ENCODE measurements around the gene USP53.
"Not testable (repeated sequence)": the region's sequence is repeated elsewhere in the genome, so short reads cannot be mapped to it uniquely, and the experiment has no call there.

Gene USP53

GRCh38 chr4:119212234-119212963, at the start of gene USP53:
Gene USP53 (plus strand): TSS chr4:119212713. CDS start chr4:119239760, 27,047 bp downstream.
- Histone ChIP-seq H3K27me3 (ENCODE audit: control insufficient read depth, insufficient read depth, low read length) (no peaks in the 10 kb centered on the region), H3K4me3 (ENCODE audit: low read length) (peak within 1 kb of the TSS; percentile 68), H3K27ac (ENCODE audit: low read length) (no peak within 1 kb of the TSS), H3K9me3 (ENCODE audit: control insufficient read depth, insufficient read depth, low read length) (no peaks in the 10 kb centered on the region), H3K36me3 (ENCODE audit: control insufficient read depth, insufficient read depth, low read length) (no peaks in the 10 kb centered on the region), H3K4me1 (ENCODE audit: control insufficient read depth, insufficient read depth, low read length) (peaks cover 3% of the 10 kb centered on the region; the same call in 1 of the 2 replicates)
- WGBS (ENCODE audit: insufficient coverage, insufficient read length) = no CpG with 5 or more reads among the region's 55 CpGs
- DNase-seq (ENCODE audit: low read depth, low spot score) = peak; percentile 92

- H3K4me3 ChIP-seq (ENCODE audit: low read length) = no peak overlapping the region
- no peaks in the 10 kb centered on the region for H3K36me3 ChIP-seq (ENCODE audit: control insufficient read depth, insufficient read depth, low read length)
- H3K9me3 ChIP-seq (ENCODE audit: control insufficient read depth, insufficient read depth, low read length) = no peaks in the 10 kb centered on the region
- no peak for DNase-seq (ENCODE audit: low read depth, low spot score)
- no peaks in the 10 kb centered on the region for H3K4me1 ChIP-seq (ENCODE audit: control insufficient read depth, insufficient read depth, low read length)
- H3K27ac ChIP-seq (ENCODE audit: low read length) = no peak overlapping the region
- H3K27me3 ChIP-seq (ENCODE audit: control insufficient read depth, insufficient read depth, low read length) = no peaks in the 10 kb centered on the region
- no CpG with 5 or more reads among the region's 3 CpGs for WGBS (ENCODE audit: insufficient coverage, insufficient read length)
Measured at GRCh38 chr4:119165767-119166166, 46.7 kb upstream of the USP53 start.

- no peak for DNase-seq (ENCODE audit: low read depth, low spot score)
- H3K4me1 ChIP-seq (ENCODE audit: control insufficient read depth, insufficient read depth, low read length) = no peaks in the 10 kb centered on the region
- no peak overlapping the region for H3K27ac ChIP-seq (ENCODE audit: low read length)
- H3K27me3 ChIP-seq (ENCODE audit: control insufficient read depth, insufficient read depth, low read length) = no peaks in the 10 kb centered on the region
- no peaks in the 10 kb centered on the region for H3K9me3 ChIP-seq (ENCODE audit: control insufficient read depth, insufficient read depth, low read length)
- H3K36me3 ChIP-seq (ENCODE audit: control insufficient read depth, insufficient read depth, low read length) = no peaks in the 10 kb centered on the region
- H3K4me3 ChIP-seq (ENCODE audit: low read length) = no peak overlapping the region
Measured at GRCh38 chr4:119170195-119170594, 42.3 kb upstream of the USP53 start.

GRCh38 chr4:119172223-119172622, 40.3 kb upstream of the USP53 start:
- no CpG with 5 or more reads among the region's 7 CpGs for WGBS (ENCODE audit: insufficient coverage, insufficient read length)
- H3K9me3 ChIP-seq (ENCODE audit: control insufficient read depth, insufficient read depth, low read length) = no peaks in the 10 kb centered on the region

GRCh38 chr4:119173729-119174361, 38.7 kb upstream of the USP53 start:
- not testable (repeated sequence) for H3K27ac ChIP-seq (ENCODE audit: low read length); H3K4me1 ChIP-seq (ENCODE audit: control insufficient read depth, insufficient read depth, low read length); H3K27me3 ChIP-seq (ENCODE audit: control insufficient read depth, insufficient read depth, low read length); DNase-seq (ENCODE audit: low read depth, low spot score); H3K36me3 ChIP-seq (ENCODE audit: control insufficient read depth, insufficient read depth, low read length); H3K9me3 ChIP-seq (ENCODE audit: control insufficient read depth, insufficient read depth, low read length); H3K4me3 ChIP-seq (ENCODE audit: low read length)
- WGBS (ENCODE audit: insufficient coverage, insufficient read length) = no CpG with 5 or more reads among the region's 30 CpGs

More at GRCh38 chr4:119172223-119172622, 40.3 kb upstream of the USP53 start:
- Histone ChIP-seq H3K4me3 (ENCODE audit: low read length) (no peak overlapping the region), H3K27me3 (ENCODE audit: control insufficient read depth, insufficient read depth, low read length) (no peaks in the 10 kb centered on the region), H3K27ac (ENCODE audit: low read length) (no peak overlapping the region), H3K4me1 (ENCODE audit: control insufficient read depth, insufficient read depth, low read length) (no peaks in the 10 kb centered on the region), H3K36me3 (ENCODE audit: control insufficient read depth, insufficient read depth, low read length) (no peaks in the 10 kb centered on the region)
- DNase-seq (ENCODE audit: low read depth, low spot score) = no peak

GRCh38 chr4:119179011-119179410, 33.5 kb upstream of the USP53 start:
- DNase-seq (ENCODE audit: low read depth, low spot score) = no peak
- Histone ChIP-seq H3K27ac (ENCODE audit: low read length) (no peak overlapping the region), H3K9me3 (ENCODE audit: control insufficient read depth, insufficient read depth, low read length) (no peaks in the 10 kb centered on the region), H3K36me3 (ENCODE audit: control insufficient read depth, insufficient read depth, low read length) (no peaks in the 10 kb centered on the region), H3K4me1 (ENCODE audit: control insufficient read depth, insufficient read depth, low read length) (no peaks in the 10 kb centered on the region; the same call in 1 of the 2 replicates), H3K4me3 (ENCODE audit: low read length) (no peak overlapping the region), H3K27me3 (ENCODE audit: control insufficient read depth, insufficient read depth, low read length) (no peaks in the 10 kb centered on the region)
- WGBS (ENCODE audit: insufficient coverage, insufficient read length) = no CpG with 5 or more reads among the region's 1 CpG

- Histone ChIP-seq H3K27ac (ENCODE audit: low read length) (no peak overlapping the region), H3K4me1 (ENCODE audit: control insufficient read depth, insufficient read depth, low read length) (no peaks in the 10 kb centered on the region; the same call in 1 of the 2 replicates), H3K27me3 (ENCODE audit: control insufficient read depth, insufficient read depth, low read length) (no peaks in the 10 kb centered on the region), H3K36me3 (ENCODE audit: control insufficient read depth, insufficient read depth, low read length) (no peaks in the 10 kb centered on the region), H3K4me3 (ENCODE audit: low read length) (no peak overlapping the region), H3K9me3 (ENCODE audit: control insufficient read depth, insufficient read depth, low read length) (no peaks in the 10 kb centered on the region)
- no peak for DNase-seq (ENCODE audit: low read depth, low spot score)
- no CpG with 5 or more reads among the region's 2 CpGs for WGBS (ENCODE audit: insufficient coverage, insufficient read length)
Measured at GRCh38 chr4:119184128-119184527, 28.4 kb upstream of the USP53 start.

- DNase-seq (ENCODE audit: low read depth, low spot score) = no peak
- Histone ChIP-seq H3K36me3 (ENCODE audit: control insufficient read depth, insufficient read depth, low read length) (no peaks in the 10 kb centered on the region), H3K27me3 (ENCODE audit: control insufficient read depth, insufficient read depth, low read length) (no peaks in the 10 kb centered on the region), H3K4me3 (ENCODE audit: low read length) (no peak overlapping the region), H3K9me3 (ENCODE audit: control insufficient read depth, insufficient read depth, low read length) (no peaks in the 10 kb centered on the region), H3K4me1 (ENCODE audit: control insufficient read depth, insufficient read depth, low read length) (no peaks in the 10 kb centered on the region), H3K27ac (ENCODE audit: low read length) (no peak overlapping the region)
- WGBS (ENCODE audit: insufficient coverage, insufficient read length) = no CpG with 5 or more reads among the region's 1 CpG
Measured at GRCh38 chr4:119189638-119190037, 22.9 kb upstream of the USP53 start.

- Histone ChIP-seq H3K4me3 (ENCODE audit: low read length) (no peak overlapping the region), H3K9me3 (ENCODE audit: control insufficient read depth, insufficient read depth, low read length) (no peaks in the 10 kb centered on the region), H3K4me1 (ENCODE audit: control insufficient read depth, insufficient read depth, low read length) (no peaks in the 10 kb centered on the region), H3K36me3 (ENCODE audit: control insufficient read depth, insufficient read depth, low read length) (no peaks in the 10 kb centered on the region), H3K27ac (ENCODE audit: low read length) (no peak overlapping the region), H3K27me3 (ENCODE audit: control insufficient read depth, insufficient read depth, low read length) (no peaks in the 10 kb centered on the region)
- WGBS (ENCODE audit: insufficient coverage, insufficient read length) = no CpG with 5 or more reads among the region's 2 CpGs
- no peak for DNase-seq (ENCODE audit: low read depth, low spot score)
Measured at GRCh38 chr4:119190354-119190753, 22.2 kb upstream of the USP53 start.

GRCh38 chr4:119191505-119191904, 21.0 kb upstream of the USP53 start:
- Histone ChIP-seq H3K36me3 (ENCODE audit: control insufficient read depth, insufficient read depth, low read length) (no peaks in the 10 kb centered on the region), H3K9me3 (ENCODE audit: control insufficient read depth, insufficient read depth, low read length) (no peaks in the 10 kb centered on the region), H3K4me3 (ENCODE audit: low read length) (no peak overlapping the region), H3K27me3 (ENCODE audit: control insufficient read depth, insufficient read depth, low read length) (no peaks in the 10 kb centered on the region), H3K4me1 (ENCODE audit: control insufficient read depth, insufficient read depth, low read length) (no peaks in the 10 kb centered on the region), H3K27ac (ENCODE audit: low read length) (no peak overlapping the region)
- no peak for DNase-seq (ENCODE audit: low read depth, low spot score)
- WGBS (ENCODE audit: insufficient coverage, insufficient read length) = no CpG with 5 or more reads among the region's 3 CpGs

All from iPS DF 6.9 (cell line).